Measurements from ENCODE around the gene PPP3CA.

DNA sequence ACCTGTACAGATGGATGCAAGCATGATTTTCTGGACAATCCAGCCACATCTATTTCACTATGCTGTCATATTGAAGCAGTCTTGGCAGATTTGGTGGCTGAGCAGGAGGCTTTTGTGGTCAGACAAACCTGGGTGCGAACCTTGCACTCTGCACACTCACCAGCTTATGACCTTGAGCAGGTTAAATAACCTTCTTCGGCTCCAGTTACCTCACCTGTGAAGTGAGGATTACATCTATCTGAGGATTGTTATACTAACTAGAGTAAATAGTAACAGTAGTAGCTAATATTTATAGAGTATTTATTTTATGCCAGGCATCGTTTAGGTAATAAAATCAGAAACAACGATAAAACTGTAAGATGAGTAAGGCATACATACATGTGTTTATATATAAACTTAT lies 150.0 kb downstream of the PPP3CA start:
- TF ChIP-seq POLR2A (IDR thresholded peaks at IDR 0.05; ENCODE audit: low read depth, low read length) (no peak), SPI1 (IDR thresholded peaks at IDR 0.05; ENCODE audit: low read depth, low read length) (no peak), TAF1 (IDR thresholded peaks at IDR 0.05; ENCODE audit: low read depth, low read length) (no peak), POLR2AphosphoS5 (IDR thresholded peaks at IDR 0.05; ENCODE audit: low read depth, low read length) (no peak), PAX5 (IDR thresholded peaks at IDR 0.05; ENCODE audit: insufficient read depth, low read length, severe bottlenecking) (no peak), POU2F2 (IDR thresholded peaks at IDR 0.05; ENCODE audit: low read depth, low read length) (no peak)
